Activated naive CD8-positive, alpha-beta T cell treated with anti-CD3 and anti-CD28 coated beads, Interleukin-2, amount 50 U/mL, for 24 hours (primary cell): Measurements from ENCODE around the gene PTPRT.

ENCODE experiments used
- ATAC-seq: fragments of 150-1000 bp; cut with Tn5 transposase; one replicate; pipeline ENCODE4 v1.10.0; 2021
- DNase-seq: peaks from one replicate; pipeline ENCODE4 v3.0.0; 2021
- H3K27ac Mint-ChIP-seq: one replicate; pipeline ENCODE4 v1.8.0; 2021; ENCODE audit warnings: mild to moderate bottlenecking, mixed read lengths
- H3K27me3 Mint-ChIP-seq: one replicate; pipeline ENCODE4 v1.8.0; 2021; ENCODE audit warnings: mixed read lengths
- H3K36me3 Mint-ChIP-seq: one replicate; pipeline ENCODE4 v1.8.0; 2021; ENCODE audit warnings: low read depth, mixed read lengths
- H3K4me1 Mint-ChIP-seq: one replicate; pipeline ENCODE4 v1.8.0; 2021; ENCODE audit warnings: mixed read lengths
- H3K4me3 Mint-ChIP-seq: one replicate; pipeline ENCODE4 v1.8.0; 2021; ENCODE audit warnings: mild to moderate bottlenecking, moderate library complexity, mixed read lengths
- H3K9me3 Mint-ChIP-seq: one replicate; pipeline ENCODE4 v1.8.0; 2021; ENCODE audit warnings: mixed read lengths

PTPRT gene

GRCh38 chr20:42887281-42887680, 302.4 kb downstream of the PTPRT start:
- ATAC-seq = no peak
- no peaks in the 10 kb centered on the region for H3K36me3 Mint-ChIP-seq
- DNase-seq = no peak
- peaks cover 12% of the 10 kb centered on the region for H3K9me3 Mint-ChIP-seq
- H3K4me3 Mint-ChIP-seq = no peak overlapping the region
- no peaks in the 10 kb centered on the region for H3K4me1 Mint-ChIP-seq
- H3K27ac Mint-ChIP-seq = no peak overlapping the region
- H3K27me3 Mint-ChIP-seq = no peaks in the 10 kb centered on the region

- ATAC-seq = no peak
- Mint-ChIP-seq H3K4me1 (no peaks in the 10 kb centered on the region), H3K4me3 (no peak overlapping the region), H3K27me3 (no peaks in the 10 kb centered on the region), H3K27ac (no peak overlapping the region), H3K36me3 (no peaks in the 10 kb centered on the region), H3K9me3 (peaks cover 12% of the 10 kb centered on the region)
- no peak for DNase-seq
Measured at GRCh38 chr20:42886801-42887200, 302.9 kb downstream of the PTPRT start.

GRCh38 chr20:42886046-42886445, 303.7 kb downstream of the PTPRT start:
- Mint-ChIP-seq H3K4me1 (no peaks in the 10 kb centered on the region), H3K27me3 (no peaks in the 10 kb centered on the region), H3K9me3 (peaks cover 11% of the 10 kb centered on the region), H3K4me3 (no peak overlapping the region), H3K27ac (no peak overlapping the region), H3K36me3 (no peaks in the 10 kb centered on the region)
- ATAC-seq (no peak), DNase-seq (no peak)

- DNase-seq = no peak
- Mint-ChIP-seq H3K36me3 (no peaks in the 10 kb centered on the region), H3K27me3 (no peaks in the 10 kb centered on the region), H3K4me3 (no peak overlapping the region), H3K4me1 (no peaks in the 10 kb centered on the region), H3K27ac (no peak overlapping the region), H3K9me3 (no peaks in the 10 kb centered on the region)
- no peak for ATAC-seq
Measured at GRCh38 chr20:42875581-42875980, 314.1 kb downstream of the PTPRT start.

GRCh38 chr20:42873259-42873658, 316.4 kb downstream of the PTPRT start:
- DNase-seq = no peak
- H3K4me3 Mint-ChIP-seq = no peak overlapping the region
- no peaks in the 10 kb centered on the region for H3K27me3 Mint-ChIP-seq
- H3K4me1 Mint-ChIP-seq = no peaks in the 10 kb centered on the region
- peaks cover 6% of the 10 kb centered on the region for H3K9me3 Mint-ChIP-seq
- ATAC-seq = no peak
- H3K36me3 Mint-ChIP-seq = no peaks in the 10 kb centered on the region
- no peak overlapping the region for H3K27ac Mint-ChIP-seq

GRCh38 chr20:42864116-42864515, 325.6 kb downstream of the PTPRT start:
- no peak overlapping the region for H3K27ac Mint-ChIP-seq
- H3K4me1 Mint-ChIP-seq = no peaks in the 10 kb centered on the region
- ATAC-seq (no peak), DNase-seq (no peak)
- H3K36me3 Mint-ChIP-seq = no peaks in the 10 kb centered on the region
- H3K27me3 Mint-ChIP-seq = no peaks in the 10 kb centered on the region
- no peak overlapping the region for H3K4me3 Mint-ChIP-seq
- peaks cover 3% of the 10 kb centered on the region for H3K9me3 Mint-ChIP-seq

GRCh38 chr20:42862446-42862845, 327.3 kb downstream of the PTPRT start:
- no peaks in the 10 kb centered on the region for H3K36me3 Mint-ChIP-seq
- no peak overlapping the region for H3K4me3 Mint-ChIP-seq
- DNase-seq = no peak
- no peak overlapping the region for H3K27ac Mint-ChIP-seq
- H3K27me3 Mint-ChIP-seq = no peaks in the 10 kb centered on the region
- H3K4me1 Mint-ChIP-seq = no peaks in the 10 kb centered on the region
- ATAC-seq = no peak
- peaks cover 3% of the 10 kb centered on the region for H3K9me3 Mint-ChIP-seq

GRCh38 chr20:42857446-42857845, 332.3 kb downstream of the PTPRT start:
- Mint-ChIP-seq H3K4me3 (no peak overlapping the region), H3K4me1 (no peaks in the 10 kb centered on the region), H3K9me3 (peaks cover 6% of the 10 kb centered on the region), H3K36me3 (no peaks in the 10 kb centered on the region), H3K27ac (no peak overlapping the region), H3K27me3 (no peaks in the 10 kb centered on the region)
- DNase-seq = no peak
- no peak for ATAC-seq

GRCh38 chr20:42855896-42856295, 333.8 kb downstream of the PTPRT start:
- DNase-seq (no peak), ATAC-seq (no peak)
- Mint-ChIP-seq H3K4me3 (no peak overlapping the region), H3K4me1 (no peaks in the 10 kb centered on the region), H3K27ac (no peak overlapping the region), H3K9me3 (peaks cover 6% of the 10 kb centered on the region), H3K27me3 (no peaks in the 10 kb centered on the region), H3K36me3 (no peaks in the 10 kb centered on the region)

GRCh38 chr20:42852691-42853090, 337.0 kb downstream of the PTPRT start:
- Mint-ChIP-seq H3K27ac (no peak overlapping the region), H3K27me3 (no peaks in the 10 kb centered on the region), H3K36me3 (no peaks in the 10 kb centered on the region), H3K4me3 (no peak overlapping the region), H3K9me3 (peaks cover 11% of the 10 kb centered on the region), H3K4me1 (no peaks in the 10 kb centered on the region)
- no peak for DNase-seq
- ATAC-seq = no peak

GRCh38 chr20:42846784-42847490, 342.8 kb downstream of the PTPRT start:
- Mint-ChIP-seq H3K36me3 (no peaks in the 10 kb centered on the region), H3K27me3 (no peaks in the 10 kb centered on the region), H3K4me3 (no peak overlapping the region), H3K9me3 (peaks cover 8% of the 10 kb centered on the region), H3K27ac (no peak overlapping the region), H3K4me1 (no peaks in the 10 kb centered on the region)
- ATAC-seq = no peak
- DNase-seq = no peak

- H3K4me1 Mint-ChIP-seq = no peaks in the 10 kb centered on the region
- no peaks in the 10 kb centered on the region for H3K36me3 Mint-ChIP-seq
- ATAC-seq (no peak), DNase-seq (no peak)
- no peaks in the 10 kb centered on the region for H3K27me3 Mint-ChIP-seq
- H3K27ac Mint-ChIP-seq = no peak overlapping the region
- H3K9me3 Mint-ChIP-seq = peaks cover 8% of the 10 kb centered on the region
- H3K4me3 Mint-ChIP-seq = no peak overlapping the region
Measured at GRCh38 chr20:42844751-42845150, 345.0 kb downstream of the PTPRT start.

- Mint-ChIP-seq H3K27me3 (no peaks in the 10 kb centered on the region), H3K27ac (no peak overlapping the region), H3K9me3 (peaks cover 12% of the 10 kb centered on the region), H3K4me3 (no peak overlapping the region), H3K36me3 (no peaks in the 10 kb centered on the region), H3K4me1 (no peaks in the 10 kb centered on the region)
- DNase-seq (no peak), ATAC-seq (no peak)
Measured at GRCh38 chr20:42837456-42837855, 352.2 kb downstream of the PTPRT start.

- DNase-seq = no peak
- no peak overlapping the region for H3K27ac Mint-ChIP-seq
- no peak for ATAC-seq
- peaks cover 12% of the 10 kb centered on the region for H3K9me3 Mint-ChIP-seq
- no peaks in the 10 kb centered on the region for H3K4me1 Mint-ChIP-seq
- no peaks in the 10 kb centered on the region for H3K27me3 Mint-ChIP-seq
- no peak overlapping the region for H3K4me3 Mint-ChIP-seq
- no peaks in the 10 kb centered on the region for H3K36me3 Mint-ChIP-seq
Measured at GRCh38 chr20:42836339-42836738, 353.4 kb downstream of the PTPRT start.

- no peak overlapping the region for H3K4me3 Mint-ChIP-seq
- DNase-seq (no peak), ATAC-seq (no peak)
- no peaks in the 10 kb centered on the region for H3K27me3 Mint-ChIP-seq
- peaks cover 4% of the 10 kb centered on the region for H3K9me3 Mint-ChIP-seq
- no peak overlapping the region for H3K27ac Mint-ChIP-seq
- no peaks in the 10 kb centered on the region for H3K4me1 Mint-ChIP-seq
- H3K36me3 Mint-ChIP-seq = no peaks in the 10 kb centered on the region
Measured at GRCh38 chr20:42807876-42808275, 381.8 kb downstream of the PTPRT start.
